ENCODE measurements around the gene ARID1B.

ARID1B gene

DNA sequence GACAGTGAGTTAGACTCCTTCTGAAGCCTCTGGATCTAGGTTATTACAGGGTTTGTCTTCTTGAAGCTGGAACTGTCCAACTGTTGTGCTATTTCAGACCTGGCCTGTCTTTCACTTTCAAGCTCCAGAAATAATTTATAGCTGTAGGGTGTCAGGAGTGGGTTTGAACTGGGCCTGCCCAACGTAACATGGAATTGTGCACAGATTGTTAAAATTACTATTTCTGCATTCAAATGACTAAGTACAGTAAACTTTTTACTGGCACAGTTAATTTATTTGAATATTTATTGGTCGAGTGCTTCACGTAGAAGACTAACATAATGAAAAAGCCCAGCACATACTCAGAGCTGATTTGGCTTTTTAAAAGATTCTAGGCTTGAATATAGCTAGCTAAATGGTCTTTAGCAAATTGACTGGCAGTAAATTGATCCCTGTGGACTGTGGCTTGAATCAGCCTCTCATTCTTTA, 74.3 kb downstream of the ARID1B start:
- no peak for TF ChIP-seq FOXP2 (optimal IDR thresholded peaks at IDR 0.05; ENCODE audit: borderline replicate concordance, extremely low read depth, extremely low read length, insufficient read depth)
- peak in 1 of 2 experiments; percentile 52; a peak in 1 of 4 replicates for TF ChIP-seq REST (IDR thresholded peaks at IDR 0.05; ENCODE audit: insufficient read depth in 1 of 2, low read depth in 2 of 2, low read length in 2 of 2)

- no peak for TF ChIP-seq FOXP2 (optimal IDR thresholded peaks at IDR 0.05; ENCODE audit: borderline replicate concordance, extremely low read depth, extremely low read length, insufficient read depth)
These were observed 75.1 kb downstream of the ARID1B start for GRCh38 chr6:156852147-156852857.

GRCh38 chr6:156852858-156853216, 75.7 kb downstream of the ARID1B start:
- TF ChIP-seq REST (IDR thresholded peaks at IDR 0.05; ENCODE audit: insufficient read depth in 1 of 2, low read depth in 2 of 2, low read length in 2 of 2) (no peak), SIN3A (IDR thresholded peaks at IDR 0.05; ENCODE audit: borderline replicate concordance, insufficient read depth, low read length) (no peak), POLR2AphosphoS5 (IDR thresholded peaks at IDR 0.05; ENCODE audit: low read depth, low read length) (no peak), TAF1 (IDR thresholded peaks at IDR 0.05; ENCODE audit: borderline replicate concordance, insufficient read depth, low read length) (no peak), FOXP2 (optimal IDR thresholded peaks at IDR 0.05; ENCODE audit: borderline replicate concordance, extremely low read depth, extremely low read length, insufficient read depth) (no peak)

DNA sequence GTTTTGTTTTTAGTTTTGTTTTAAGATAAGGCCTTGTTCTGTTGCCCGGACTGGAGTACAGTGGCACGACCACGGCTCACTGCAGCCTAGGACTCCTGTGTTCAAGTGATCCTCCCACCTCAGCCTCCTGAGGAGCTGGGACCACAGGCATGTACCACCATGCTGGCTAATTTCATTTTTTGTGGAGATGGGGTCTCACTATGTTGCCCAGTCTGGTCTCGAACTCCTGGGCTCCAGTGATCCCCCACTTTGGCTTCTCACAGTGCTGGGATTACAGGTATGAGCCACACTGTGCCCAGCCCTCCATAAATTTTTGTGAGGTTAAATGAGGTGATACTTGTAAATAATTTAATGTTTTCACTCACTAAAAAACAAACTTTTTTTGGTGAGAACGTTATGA, 76.6 kb downstream of the ARID1B start:
- no peak for TF ChIP-seq FOXP2 (optimal IDR thresholded peaks at IDR 0.05; ENCODE audit: borderline replicate concordance, extremely low read depth, extremely low read length, insufficient read depth)
- no peak for TF ChIP-seq REST (IDR thresholded peaks at IDR 0.05; ENCODE audit: insufficient read depth in 1 of 2, low read depth in 2 of 2, low read length in 2 of 2)
- no peak for TF ChIP-seq POLR2AphosphoS5 (IDR thresholded peaks at IDR 0.05; ENCODE audit: low read depth, low read length)
- no peak for TF ChIP-seq SIN3A (IDR thresholded peaks at IDR 0.05; ENCODE audit: borderline replicate concordance, insufficient read depth, low read length)
- TF ChIP-seq TAF1 (IDR thresholded peaks at IDR 0.05; ENCODE audit: borderline replicate concordance, insufficient read depth, low read length) = no peak

GRCh38 chr6:156854466-156855161, 77.4 kb downstream of the ARID1B start:
- no peak for TF ChIP-seq FOXP2 (optimal IDR thresholded peaks at IDR 0.05; ENCODE audit: borderline replicate concordance, extremely low read depth, extremely low read length, insufficient read depth)
- TF ChIP-seq TAF1 (IDR thresholded peaks at IDR 0.05; ENCODE audit: borderline replicate concordance, insufficient read depth, low read length) = no peak
- no peak for TF ChIP-seq SIN3A (IDR thresholded peaks at IDR 0.05; ENCODE audit: borderline replicate concordance, insufficient read depth, low read length)
- TF ChIP-seq POLR2AphosphoS5 (IDR thresholded peaks at IDR 0.05; ENCODE audit: low read depth, low read length) = no peak
- TF ChIP-seq REST (IDR thresholded peaks at IDR 0.05; ENCODE audit: insufficient read depth in 1 of 2, low read depth in 2 of 2, low read length in 2 of 2) = no peak
